GM19193 (cell line): ENCODE measurements around the gene IGFN1.

ENCODE experiments used
- POLR2A ChIP-seq: IDR thresholded peaks from 4 replicates; pipeline ENCODE4 v1.6.1; 2011; ENCODE audit not compliant: insufficient read depth, insufficient read length; ENCODE audit errors: extremely low read depth

Gene IGFN1

DNA sequence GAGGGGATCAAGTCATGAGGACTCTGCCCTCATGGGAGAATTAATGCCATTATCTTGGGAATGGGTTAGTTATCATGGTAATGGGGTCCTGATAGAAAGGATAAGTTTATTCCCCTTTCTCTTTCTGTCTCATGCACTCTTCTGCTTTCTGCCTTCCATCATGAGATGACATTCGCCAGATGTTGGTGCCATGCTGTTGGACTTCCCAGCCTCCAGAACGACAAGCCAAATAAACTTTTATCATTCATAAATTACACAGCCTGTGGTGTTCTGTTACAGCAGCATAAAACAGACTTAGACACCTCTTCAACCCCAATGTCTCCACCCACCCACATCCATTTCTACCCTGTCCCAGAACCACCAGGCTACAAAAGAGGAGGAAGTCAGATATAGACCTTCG, 11.9 kb upstream of the IGFN1 start:
- no peak for TF ChIP-seq POLR2A

GRCh38 chr1:201180141-201180540, 10.5 kb upstream of the IGFN1 start:
- no peak for TF ChIP-seq POLR2A

DNA sequence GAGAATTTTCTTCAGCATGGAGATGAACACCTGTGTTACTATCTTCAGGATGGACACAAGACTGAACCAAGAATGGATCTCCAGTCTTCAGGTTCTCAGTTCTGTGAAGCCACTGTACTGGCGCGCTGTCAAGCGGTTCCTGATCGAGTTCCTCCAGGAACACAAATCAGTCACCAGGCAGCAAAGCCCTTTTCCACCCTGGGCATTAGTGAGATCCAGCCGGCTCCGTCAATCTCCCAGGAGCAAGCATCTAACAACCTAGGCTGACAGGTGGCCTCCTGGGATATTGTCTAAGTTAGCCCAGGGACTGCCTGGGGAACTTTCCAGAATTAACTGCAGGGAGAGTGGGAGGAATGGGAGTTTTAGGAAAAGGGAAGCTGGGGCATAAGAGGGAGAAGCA, 9.7 kb upstream of the IGFN1 start:
- no peak for TF ChIP-seq POLR2A

- no peak for TF ChIP-seq POLR2A
Observed at GRCh38 chr1:201181323-201181722, 9.3 kb upstream of the IGFN1 start.

GRCh38 chr1:201181726-201182125, 8.9 kb upstream of the IGFN1 start:
- TF ChIP-seq POLR2A, result no peak

DNA sequence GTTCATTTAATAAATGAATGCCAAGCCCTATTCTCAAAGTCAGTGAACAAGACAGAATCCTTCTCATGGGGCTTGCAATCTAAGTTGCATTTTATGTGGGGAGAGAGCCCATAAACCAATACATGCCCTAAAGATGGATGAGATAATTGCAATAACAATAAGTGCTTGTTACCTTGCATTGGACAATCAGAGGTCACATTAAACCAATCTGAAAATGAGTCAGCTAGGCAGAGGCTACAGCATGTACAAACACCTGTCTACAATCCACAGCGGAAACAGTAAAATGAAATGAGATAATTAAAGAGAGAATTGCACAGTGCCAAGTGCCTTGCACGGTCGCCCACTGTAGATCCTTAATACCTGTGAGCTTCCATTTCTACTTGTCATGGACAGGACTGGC, 7.4 kb upstream of the IGFN1 start:
- TF ChIP-seq POLR2A, result no peak

GRCh38 chr1:201183753-201184152, 6.9 kb upstream of the IGFN1 start:
- no peak for TF ChIP-seq POLR2A

DNA sequence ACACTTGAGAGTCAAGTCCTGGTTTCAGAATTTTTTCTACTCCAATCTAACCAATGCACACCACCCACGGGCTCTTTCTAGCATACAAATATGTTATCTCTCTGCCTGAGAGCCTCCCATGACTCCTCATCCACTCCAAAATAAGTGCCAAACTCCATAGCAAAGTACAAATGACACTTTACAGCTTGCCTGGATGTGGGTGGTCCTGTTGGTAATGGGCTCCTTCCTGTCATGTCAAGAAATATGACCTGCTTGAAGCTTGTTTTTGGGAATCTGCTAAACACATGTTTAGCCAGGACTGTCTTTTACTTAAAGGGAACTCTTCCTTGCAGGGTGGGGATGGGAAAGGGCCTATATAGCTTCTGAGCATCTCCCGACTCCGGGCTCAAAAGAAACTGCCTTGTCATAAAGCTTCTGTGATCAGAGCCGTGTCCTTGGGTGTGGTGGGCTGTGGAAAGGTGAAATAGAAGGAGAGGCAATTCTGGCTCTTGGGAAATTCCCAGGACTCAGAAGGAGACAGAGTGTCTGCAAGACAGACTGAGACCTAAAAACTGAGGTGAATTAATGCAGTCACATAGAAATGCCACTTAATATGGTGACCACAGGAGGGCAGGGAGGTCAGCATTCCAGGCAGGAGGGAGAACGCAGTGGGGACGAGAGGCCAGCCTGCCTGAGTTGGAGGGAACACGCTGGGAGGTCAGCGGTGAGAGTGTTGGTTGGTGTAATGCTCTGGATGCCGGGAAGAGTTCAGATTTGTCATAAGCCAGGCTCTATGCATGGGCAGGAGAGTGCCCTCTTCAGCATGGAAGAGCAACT, 6.1 kb upstream of the IGFN1 start:
- TF ChIP-seq POLR2A, result no peak

GRCh38 chr1:201185123-201185453, 5.5 kb upstream of the IGFN1 start:
- no peak for TF ChIP-seq POLR2A

- no peak for TF ChIP-seq POLR2A
Observed at GRCh38 chr1:201185527-201186128, 5.0 kb upstream of the IGFN1 start.

DNA sequence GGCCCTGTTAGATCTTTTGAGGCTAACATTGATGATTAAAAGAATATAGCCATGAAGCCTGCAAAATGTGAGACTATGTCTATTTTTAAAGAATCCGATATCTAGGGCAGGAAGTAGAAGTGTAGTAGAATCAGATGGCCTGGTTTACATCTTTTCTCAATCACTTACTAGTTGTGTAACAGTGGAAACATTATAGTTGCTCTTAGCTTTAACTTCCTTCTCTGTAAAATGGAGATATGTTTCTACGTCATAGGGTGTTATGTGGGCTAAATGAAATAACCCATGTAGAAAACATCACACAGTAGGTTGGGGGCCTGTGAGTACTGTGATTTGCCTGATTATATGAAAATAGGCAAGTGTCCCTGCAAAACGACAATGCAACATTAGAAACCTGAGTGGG, 4.4 kb upstream of the IGFN1 start:
- no peak for TF ChIP-seq POLR2A

- no peak for TF ChIP-seq POLR2A
Observed at GRCh38 chr1:201189085-201189484, 1.5 kb upstream of the IGFN1 start.

GRCh38 chr1:201190005-201190404, 619 bp upstream of the IGFN1 start:
- TF ChIP-seq POLR2A, result no peak

DNA sequence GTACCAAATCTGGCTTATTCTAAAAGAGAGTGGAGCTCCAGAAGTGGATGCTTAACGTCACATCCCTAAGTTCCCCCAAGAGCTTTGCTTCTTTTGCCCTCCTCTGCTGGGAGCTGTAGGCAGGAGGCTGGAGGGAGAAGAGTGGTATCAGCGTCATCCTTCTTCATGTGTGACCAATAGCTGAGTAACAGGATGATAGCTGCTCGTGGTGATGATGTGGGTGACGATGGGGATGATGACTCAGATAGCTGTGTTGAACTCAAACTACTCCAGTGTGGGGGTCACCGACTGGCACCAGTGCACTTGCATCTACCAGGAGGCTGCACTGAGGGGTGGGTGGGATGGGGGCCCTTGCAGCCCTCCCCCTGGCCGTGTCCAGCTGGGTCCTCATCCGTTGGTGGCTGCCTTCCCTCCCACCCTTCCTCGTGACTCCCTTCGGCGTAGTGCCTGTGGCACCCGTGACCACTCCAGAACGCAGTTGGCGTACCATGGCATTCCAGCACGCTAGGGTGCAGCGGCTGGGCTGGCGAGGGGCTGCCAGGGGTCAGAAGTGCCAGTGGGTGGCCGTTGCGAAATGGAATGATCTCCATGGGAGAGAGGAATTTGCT, 1.1 kb downstream of the IGFN1 start:
- TF ChIP-seq POLR2A, result no peak

DNA sequence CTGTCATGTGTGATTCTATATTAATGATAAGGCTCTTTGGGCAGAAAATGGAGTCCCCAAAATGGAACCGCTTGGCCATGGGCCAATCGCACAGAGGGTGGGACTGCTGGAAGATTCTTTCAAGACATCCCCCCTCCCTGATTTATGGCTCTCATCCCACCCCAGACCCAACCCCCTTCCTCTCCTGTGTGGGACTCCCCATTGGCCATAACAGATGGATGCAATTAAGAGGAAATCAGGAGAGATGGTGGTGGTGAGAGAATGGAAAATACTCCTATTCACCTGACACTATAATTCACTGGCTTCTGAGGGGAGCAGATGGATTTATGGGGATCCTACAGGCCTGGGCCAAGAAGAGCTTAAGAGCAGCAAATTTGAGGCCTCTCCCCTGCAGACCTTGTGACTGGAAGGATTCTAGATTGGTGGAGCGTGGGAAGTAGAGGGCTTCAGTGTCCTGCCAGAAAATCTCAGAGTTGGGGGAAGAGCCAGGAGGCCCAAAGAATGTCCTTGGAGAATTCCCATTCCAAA, 1.7 kb downstream of the IGFN1 start:
- no peak for TF ChIP-seq POLR2A

- TF ChIP-seq POLR2A, result no peak
Observed at GRCh38 chr1:201194046-201194445, 3.4 kb downstream of the IGFN1 start.

- TF ChIP-seq POLR2A, result no peak
Observed at GRCh38 chr1:201198598-201198997, 8.0 kb downstream of the IGFN1 start.

DNA sequence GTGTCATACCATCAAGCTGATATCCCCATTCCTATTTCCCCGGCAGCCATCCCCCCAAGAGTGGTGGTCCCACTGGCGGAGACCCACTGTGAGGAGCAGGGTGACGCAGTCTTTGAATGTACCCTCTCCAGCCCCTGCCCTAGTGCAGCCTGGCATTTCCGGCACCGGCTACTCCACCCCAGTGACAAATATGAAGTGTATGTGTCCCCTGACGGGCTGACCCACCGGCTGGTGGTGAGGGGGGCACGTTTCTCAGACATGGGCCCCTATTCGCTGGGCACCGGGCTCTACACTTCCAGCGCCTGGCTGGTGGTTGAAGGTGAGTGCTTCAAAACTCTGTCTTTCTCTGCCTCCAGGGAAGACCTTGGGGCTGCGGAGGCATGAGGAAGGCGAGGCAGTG, 14.4 kb downstream of the IGFN1 start:
- no peak for TF ChIP-seq POLR2A
